HepG2 (cell line): Measurements from ENCODE around the gene DLL4. TPM values are rescaled to one million over a fixed set of nuclear protein-coding genes. Genes with fewer than 3 reads are reported as not detected.

Source experiments
- ATAC-seq: fragments of 200-7000 bp; cut with Tn5 transposase; 3 replicates; pipeline ENCODE4 v1.9.1; 2020; ENCODE audit warnings: mild to moderate bottlenecking, moderate library complexity
- BruUV-seq: library from RNA; stranded (reverse); fragments of 400-500 nt; replicated peaks from 2 replicates; lab custom pipeline; 2021; lab: Mats Ljungman, UMichigan
- CTCF ChIA-PET: fragments of 300-600 bp; formaldehyde crosslinking; extraction: SDS; loops from one replicate; lab custom pipeline; 2021; ENCODE audit warnings: low total read pairs, inconsistent platforms, low intra/inter-chr PET ratio; lab: Yijun Ruan, JAX
- POLR2A ChIA-PET: fragments of 350-600 bp; sonication (Branson Sonifier 250); formaldehyde crosslinking; loops from one replicate; lab custom pipeline; 2020; ENCODE audit warnings: antibody characterized with exemption, inconsistent platforms; lab: Yijun Ruan, JAX
- DNase-seq: peaks from one replicate; pipeline ENCODE4 v3.0.0-alpha.2; 2015; ENCODE audit warnings: low spot score
- FAIRE-seq: peaks from 3 replicates; lab custom pipeline; 2011; peaks lifted over from hg19 to GRCh38; lab: Jason Lieb, UNC
- H2AFZ ChIP-seq: one replicate; pipeline ENCODE4 v1.6.1; 2011; ENCODE audit warnings: low read length, inconsistent platforms
- H3K27ac ChIP-seq: fragments of 300-600 bp; 3 replicates; pipeline ENCODE4 v1.8.0; 2011; ENCODE audit warnings: mixed run types, mild to moderate bottlenecking, mixed read lengths, low read length, inconsistent platforms; ENCODE audit not compliant: insufficient read depth; ENCODE audit errors: extremely low read length
- H3K27me3 ChIP-seq, 2 experiments: fragments of 200-600 bp in 1 of 2; 2 replicates in 1 of 2; 3 replicates in 1 of 2; pipeline versions ENCODE4 v1.6.0 to v1.8.0; 2011; ENCODE audit warnings: low read length in 2 of 2, mild to moderate bottlenecking in 2 of 2, moderate library complexity in 2 of 2, inconsistent platforms in 1 of 2; ENCODE audit not compliant: insufficient read depth in 2 of 2, control insufficient read depth in 1 of 2
- H3K36me3 ChIP-seq, 2 experiments: fragments of 200-600 bp in 1 of 2; replicated peaks in 1 of 2; 2 replicates in 1 of 2; 3 replicates in 1 of 2; pipeline versions ENCODE4 v1.5.1 to v1.8.0; 2011; ENCODE audit warnings: low read length in 2 of 2, inconsistent platforms in 1 of 2; ENCODE audit not compliant: insufficient read depth in 2 of 2, control insufficient read depth in 1 of 2
- H3K4me1 ChIP-seq: 2 replicates; pipeline ENCODE4 v1.5.1; 2012; ENCODE audit warnings: low read length, inconsistent platforms; ENCODE audit not compliant: insufficient read depth
- H3K4me2 ChIP-seq: 2 replicates; pipeline ENCODE4 v1.6.0; 2011; ENCODE audit warnings: low read depth, low read length, inconsistent platforms
- H3K4me3 ChIP-seq, 3 experiments: fragments of 200-600 bp in 1 of 3; sonication (generic), shearing (Covaris generic) in 1 of 3; replicated peaks in 1 of 3; 2 replicates each; pipeline ENCODE4 v1.5.1; 2011 to 2016; ENCODE audit warnings: low read length in 3 of 3, inconsistent platforms in 2 of 3, low read depth in 2 of 3, mild to moderate bottlenecking in 2 of 3, control low read depth in 1 of 3, mixed read lengths in 1 of 3; ENCODE audit not compliant: insufficient read depth in 1 of 3
- H3K79me2 ChIP-seq: one replicate; pipeline ENCODE4 v1.6.1; 2011; ENCODE audit warnings: low read length, inconsistent platforms; ENCODE audit not compliant: insufficient read depth
- H3K9ac ChIP-seq: 2 replicates; pipeline ENCODE4 v1.6.0; 2011; ENCODE audit warnings: mild to moderate bottlenecking, low read depth, low read length, inconsistent platforms; ENCODE audit not compliant: insufficient read depth
- H3K9me3 ChIP-seq: 2 replicates; pipeline ENCODE4 v1.5.1; 2012; ENCODE audit warnings: mild to moderate bottlenecking, low read length
- H4K20me1 ChIP-seq: 2 replicates; pipeline ENCODE4 v1.6.0; 2011; ENCODE audit warnings: inconsistent platforms, mild to moderate bottlenecking, low read length, moderate library complexity; ENCODE audit not compliant: insufficient read depth
- HNRNPLL ChIP-seq: fragments of 200-400 bp; formaldehyde crosslinking; IDR thresholded peaks from 2 replicates; pipeline ENCODE4 v1.6.1; 2017; ENCODE audit warnings: mild to moderate bottlenecking, low read depth, low read length; ENCODE audit not compliant: poor library complexity, severe bottlenecking
- KIAA2018 ChIP-seq: sonication (generic); formaldehyde crosslinking; IDR thresholded peaks from 2 replicates; pipeline ENCODE4 v1.5.0; 2020; ENCODE audit warnings: mild to moderate bottlenecking, missing genetic modification reagents, borderline replicate concordance
- MEIS2 ChIP-seq: sonication (generic); formaldehyde crosslinking; IDR thresholded peaks from 2 replicates; pipeline ENCODE4 v1.9.0; 2021; ENCODE audit warnings: mild to moderate bottlenecking, missing genetic modification reagents
- ZNF207 ChIP-seq: fragments of 450-650 bp; IDR thresholded peaks from 2 replicates; pipeline ENCODE4 v1.6.1; 2016; ENCODE audit warnings: antibody characterized with exemption, borderline replicate concordance
- ZNF484 ChIP-seq: sonication (generic); formaldehyde crosslinking; IDR thresholded peaks from 2 replicates; pipeline ENCODE4 v1.5.1; 2020; ENCODE audit warnings: mild to moderate bottlenecking, low read depth, missing genetic modification reagents, borderline replicate concordance
- WGBS: methylation state at CpG from one replicate; pipeline ENCODE4 v1.1.6; 2017; ENCODE audit warnings: low lambda C conversion rate; 5-methylcytosine and 5-hydroxymethylcytosine counted together
- in situ Hi-C: cut with HindIII; loops from 2 replicates; pipeline ENCODE4 v1.10.0; 2017; ENCODE audit warnings: low pct_unique_long_range_greater_than_20kb; ENCODE audit not compliant: extremely low pct_ligation_motif_present
- intact Hi-C: fragments of 100-400 bp; cut with micrococcal nuclease; formaldehyde crosslinking; loops from one replicate; pipeline ENCODE4 v1.10.0; 2022; ENCODE audit not compliant: unreplicated experiment
- polyA plus RNA-seq, 8 experiments: library from polyadenylated mRNA; depleted of rRNA in 3 of 8; stranded (reverse) in 7 of 8; unstranded in 1 of 8; fragments of >200 nt; fragmentation: Illumina TruSeq in 4 of 8; extraction: Trizol in 4 of 8; gene quantifications; 2 replicates each; pipeline versions ENCODE4 v1.2.1 to v1.2.3, GENCODE V29; 2011 to 2016; ENCODE audit warnings: low read depth in 4 of 8, missing spikeins in 1 of 8, mixed read lengths in 1 of 8; ENCODE audit not compliant: insufficient read depth in 1 of 8
- total RNA-seq, 5 experiments: library from RNA; depleted of rRNA; stranded (reverse); fragments of >200 nt; fragmentation: Illumina TruSeq; extraction: Trizol; gene quantifications; 2 replicates each; pipeline ENCODE4 v1.2.3, GENCODE V29; 2016; ENCODE audit warnings: low read depth in 1 of 5

Gene DLL4
- total and polyA plus RNA-seq, 2 of the 13 experiments (the other 11 are each of a cell fraction or from before 2014, with no cell fraction given): 0.20 to 0.25 TPM

- H3K9ac ChIP-seq: no peak overlapping the region
- ChIA-PET CTCF (no interaction called here), POLR2A (no interaction called here)
- WGBS: 52% methylated on average over 4 of the region's 4 CpGs
- H3K27ac ChIP-seq: no peak overlapping the region
- no TSS peak for BruUV-seq
- H4K20me1 ChIP-seq: no peaks in the 10 kb centered on the region
- no peak for TF ChIP-seq ZNF207
- H3K4me2 ChIP-seq: no peak overlapping the region
- in situ Hi-C loops (no loop called here), intact Hi-C loops (no loop called here)
- no peak overlapping the region for H3K4me3 ChIP-seq
- peaks cover 9 to 39% of the 10 kb centered on the region in 2 experiments; a peak in 4 of 5 replicates for H3K27me3 ChIP-seq
- no peak overlapping the region for H2AFZ ChIP-seq
- H3K4me1 ChIP-seq: peaks cover 20% of the 10 kb centered on the region
- DNase-seq (no peak), ATAC-seq (no peak), FAIRE-seq (no peak)
- H3K79me2 ChIP-seq: no peaks in the 10 kb centered on the region
- H3K9me3 ChIP-seq: no peaks in the 10 kb centered on the region
- H3K36me3 ChIP-seq: no peaks in the 10 kb centered on the region
These were observed 22.6 kb downstream of the DLL4 start for GRCh38 chr15:40951764-40952163.

GRCh38 chr15:40952301-40952900 lies 23.3 kb downstream of the DLL4 start:
- BruUV-seq: no TSS peak
- 61% methylated on average over 17 of the region's 23 CpGs for WGBS
- no peaks in the 10 kb centered on the region for H3K36me3 ChIP-seq
- CTCF ChIA-PET: no interaction called here
- no peaks in the 10 kb centered on the region for H3K9me3 ChIP-seq
- H4K20me1 ChIP-seq: no peaks in the 10 kb centered on the region
- H3K4me3 ChIP-seq: peak overlapping the region in 2 of 3 experiments; percentile 2 to 43; a peak in 2 of 6 replicates
- no peak for TF ChIP-seq MEIS2 (CRISPR knock-in tag)
- TF ChIP-seq HNRNPLL: no peak
- TF ChIP-seq ZNF484: no peak
- TF ChIP-seq KIAA2018 (CRISPR knock-in tag): no peak
- TF ChIP-seq, all 625 proteins: peak for 0
- H3K4me1 ChIP-seq: peaks cover 20% of the 10 kb centered on the region
- in situ Hi-C loops: no loop called here
- peaks cover 11 to 39% of the 10 kb centered on the region in 2 experiments; a peak in 4 of 5 replicates for H3K27me3 ChIP-seq
- POLR2A ChIA-PET: no interaction called here
- DNase-seq (no peak), ATAC-seq (no peak), FAIRE-seq (no peak)
- intact Hi-C loops: no loop called here
- no peak overlapping the region for H2AFZ ChIP-seq
- H3K79me2 ChIP-seq: no peaks in the 10 kb centered on the region
- no peak overlapping the region for H3K9ac ChIP-seq
- H3K4me2 ChIP-seq: peak overlapping the region; percentile 45
- no peak overlapping the region for H3K27ac ChIP-seq
